GM23248 (cell line): Measurements from ENCODE around the gene SURF4. TPM values are rescaled to one million over a fixed set of nuclear protein-coding genes. Genes with fewer than 3 reads are reported as not detected.

Source experiments
- DNase-seq: peaks from one replicate; pipeline ENCODE4 v3.0.0-alpha.2; 2015
- H2AFZ ChIP-seq: fragments of 200-600 bp; sonication (generic); 2 replicates; pipeline ENCODE4 v1.6.1; 2016; ENCODE audit warnings: antibody characterized with exemption
- H3F3A ChIP-seq: fragments of 200-600 bp; sonication (generic); 2 replicates; pipeline ENCODE4 v1.6.1; 2016; ENCODE audit warnings: mild to moderate bottlenecking, antibody characterized with exemption, mixed run types; ENCODE audit not compliant: insufficient read depth
- H3K27ac ChIP-seq: fragments of 200-600 bp; sonication (generic); 2 replicates; pipeline ENCODE4 v1.5.1; 2016; ENCODE audit warnings: mild to moderate bottlenecking
- H3K27me3 ChIP-seq: fragments of 200-600 bp; sonication (generic); replicated peaks from 2 replicates; pipeline ENCODE4 v1.6.1; 2016; ENCODE audit warnings: mild to moderate bottlenecking; ENCODE audit not compliant: insufficient read depth
- H3K36me3 ChIP-seq: fragments of 200-600 bp; sonication (generic); 2 replicates; pipeline ENCODE4 v1.6.1; 2016; ENCODE audit warnings: low read depth, mild to moderate bottlenecking
- H3K4me1 ChIP-seq: fragments of 200-600 bp; sonication (generic); 2 replicates; pipeline ENCODE4 v1.6.1; 2016; ENCODE audit warnings: mild to moderate bottlenecking; ENCODE audit not compliant: insufficient read depth
- H3K4me2 ChIP-seq: fragments of 200-600 bp; sonication (generic); one replicate; pipeline ENCODE4 v1.6.1; 2016; ENCODE audit warnings: mild to moderate bottlenecking; ENCODE audit not compliant: unreplicated experiment
- H3K4me3 ChIP-seq: fragments of 200-600 bp; sonication (generic); 2 replicates; pipeline ENCODE4 v1.5.1; 2016; ENCODE audit warnings: mild to moderate bottlenecking
- H3K79me2 ChIP-seq: fragments of 200-600 bp; sonication (generic); 2 replicates; pipeline ENCODE4 v1.6.1; 2016; ENCODE audit warnings: mild to moderate bottlenecking; ENCODE audit not compliant: insufficient read depth
- H3K9ac ChIP-seq: fragments of 200-600 bp; sonication (generic); 2 replicates; pipeline ENCODE4 v1.6.1; 2016; ENCODE audit warnings: mild to moderate bottlenecking
- H3K9me2 ChIP-seq: fragments of 200-600 bp; sonication (generic); 2 replicates; pipeline ENCODE4 v1.6.1; 2016; ENCODE audit warnings: mixed run types, mild to moderate bottlenecking, moderate library complexity; ENCODE audit not compliant: insufficient read depth
- H3K9me3 ChIP-seq: fragments of 200-600 bp; sonication (generic); one replicate; pipeline ENCODE4 v1.6.1; 2017; ENCODE audit warnings: low read depth
- H4K20me1 ChIP-seq: fragments of 200-600 bp; sonication (generic); 2 replicates; pipeline ENCODE4 v1.6.0; 2016; ENCODE audit not compliant: insufficient read depth
- EZH2 ChIP-seq: fragments of 200-600 bp; sonication (generic); IDR thresholded peaks from 2 replicates; pipeline ENCODE4 v1.6.1; 2018; ENCODE audit warnings: antibody characterized with exemption, mild to moderate bottlenecking; ENCODE audit not compliant: insufficient read depth, poor library complexity, severe bottlenecking
- EZH2phosphoT487 ChIP-seq: fragments of 200-600 bp; sonication (generic); IDR thresholded peaks from 2 replicates; pipeline ENCODE4 v1.6.1; 2018; ENCODE audit warnings: antibody characterized with exemption, moderate library complexity, mild to moderate bottlenecking, low read depth; ENCODE audit not compliant: insufficient read depth
- WGBS, 2 experiments: methylation state at CpG; one replicate each; pipeline ENCODE4 v1.1.6; 2015 to 2017; ENCODE audit warnings: low lambda C conversion rate in 2 of 2, low coverage in 1 of 2; ENCODE audit errors: missing lambda C conversion rate in 2 of 2; 5-methylcytosine and 5-hydroxymethylcytosine counted together
- in situ Hi-C: fragments of 300-500 bp; cut with MboI; formaldehyde crosslinking; loops from 2 replicates; pipeline ENCODE4 v1.15.0; 2020
- polyA plus RNA-seq: library from polyadenylated mRNA; unstranded; fragments of >200 nt; fragmentation: Nextera tagmentation; extraction: Ambion mirVana; gene quantifications from 2 replicates; pipeline ENCODE4 v1.2.1, GENCODE V29; 2016
- total RNA-seq: library from RNA; depleted of rRNA; stranded (reverse); fragments of >200 nt; shearing (Covaris generic); gene quantifications from 2 replicates; pipeline ENCODE4 v1.2.3, GENCODE V29; 2014

Gene SURF4
- total and polyA plus RNA-seq, 2 experiments from 2014 or later = 406 to 638 TPM

DNA sequence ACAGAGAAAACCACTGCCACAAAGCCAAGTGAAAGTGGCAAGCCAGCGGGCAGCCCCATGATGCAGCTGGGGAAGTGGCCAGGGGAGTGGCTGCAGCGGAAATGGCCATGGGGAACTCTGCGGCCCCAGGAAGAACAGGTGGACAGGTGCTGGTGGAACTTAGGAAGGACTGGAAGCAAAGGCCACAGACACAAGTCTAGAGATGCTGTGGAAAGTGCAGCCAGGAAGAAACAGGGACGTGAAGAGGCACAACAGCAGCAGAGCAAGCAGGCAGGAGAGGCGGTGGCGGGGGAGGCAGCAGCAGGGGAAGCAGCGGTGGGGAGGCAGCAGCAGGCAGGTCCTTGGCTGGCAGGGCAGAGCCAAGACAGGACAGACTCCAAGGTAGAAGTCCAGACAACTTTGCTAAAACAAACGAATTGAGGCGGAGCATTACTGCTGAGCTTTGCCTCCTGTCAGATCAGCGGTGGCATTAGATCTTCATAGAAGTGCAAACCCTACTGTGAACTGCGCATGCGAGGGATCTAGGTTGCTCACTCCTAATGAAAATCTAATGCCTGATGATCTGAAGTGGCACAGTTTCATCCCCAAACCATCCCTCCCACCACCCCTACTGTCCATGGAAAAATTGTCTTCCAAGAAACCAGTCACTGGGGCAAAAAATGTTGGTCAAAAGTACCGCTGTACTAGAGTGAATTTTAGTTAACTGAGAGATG is 51.7 kb downstream of the SURF4 start:
- TF ChIP-seq EZH2 = no peak
- TF ChIP-seq EZH2phosphoT487 = no peak
- H3K4me2 ChIP-seq = no peak overlapping the region
- no peak overlapping the region for H3K27ac ChIP-seq
- H3K36me3 ChIP-seq = no peaks in the 10 kb centered on the region
- H3K79me2 ChIP-seq = no peaks in the 10 kb centered on the region
- no peak overlapping the region for H2AFZ ChIP-seq
- no peaks in the 10 kb centered on the region for H3K9me3 ChIP-seq
- H3K27me3 ChIP-seq = no peaks in the 10 kb centered on the region
- in situ Hi-C loops = no loop called here
- H3F3A ChIP-seq = no peaks in the 10 kb centered on the region
- no peak overlapping the region for H3K9ac ChIP-seq
- H3K4me3 ChIP-seq = no peak overlapping the region
- H3K9me2 ChIP-seq = no peaks in the 10 kb centered on the region
- WGBS, 2 experiments = 82 to 86% methylated on average over 13 of the region's 13 CpGs
- no peak for DNase-seq
- no peaks in the 10 kb centered on the region for H3K4me1 ChIP-seq
- H4K20me1 ChIP-seq = no peaks in the 10 kb centered on the region

DNA sequence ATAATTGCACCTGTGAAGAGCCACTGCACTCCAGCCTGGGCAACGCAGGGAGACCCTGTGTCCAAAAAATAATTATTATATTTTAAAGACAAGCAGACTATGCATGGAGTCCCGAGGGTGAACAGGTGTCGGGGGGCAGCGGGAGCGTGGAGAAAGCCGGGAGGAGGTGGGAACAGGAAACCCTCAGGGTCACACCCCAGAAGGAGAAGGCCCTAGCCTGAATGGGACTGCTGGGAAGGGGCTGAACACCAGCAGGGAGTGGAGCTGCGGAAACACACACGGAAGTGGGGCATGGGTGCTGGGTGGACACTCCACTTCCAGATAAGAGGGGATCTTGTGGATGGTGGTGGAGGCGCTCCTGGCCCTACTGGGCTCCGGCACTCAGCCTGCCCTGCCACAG is 52.6 kb downstream of the SURF4 start:
- in situ Hi-C loops = no loop called here
- TF ChIP-seq EZH2 = no peak
- no peak for TF ChIP-seq EZH2phosphoT487
- H3K9ac ChIP-seq = no peak overlapping the region
- no peak overlapping the region for H3K27ac ChIP-seq
- H3K36me3 ChIP-seq = no peaks in the 10 kb centered on the region
- H3F3A ChIP-seq = no peaks in the 10 kb centered on the region
- H3K9me2 ChIP-seq = no peaks in the 10 kb centered on the region
- H3K27me3 ChIP-seq = no peaks in the 10 kb centered on the region
- no peaks in the 10 kb centered on the region for H3K9me3 ChIP-seq
- no peaks in the 10 kb centered on the region for H3K79me2 ChIP-seq
- H3K4me1 ChIP-seq = no peaks in the 10 kb centered on the region
- WGBS, 2 experiments = 60 to 62% methylated on average over 10 of the region's 10 CpGs
- DNase-seq = no peak
- H4K20me1 ChIP-seq = no peaks in the 10 kb centered on the region
- no peak overlapping the region for H3K4me3 ChIP-seq
- H2AFZ ChIP-seq = no peak overlapping the region
- no peak overlapping the region for H3K4me2 ChIP-seq

- H3K9me2 ChIP-seq = no peaks in the 10 kb centered on the region
- H3K27me3 ChIP-seq = no peaks in the 10 kb centered on the region
- no peak overlapping the region for H3K4me2 ChIP-seq
- H3K79me2 ChIP-seq = no peaks in the 10 kb centered on the region
- no peaks in the 10 kb centered on the region for H3F3A ChIP-seq
- H4K20me1 ChIP-seq = no peaks in the 10 kb centered on the region
- H3K36me3 ChIP-seq = no peaks in the 10 kb centered on the region
- H3K27ac ChIP-seq = no peak overlapping the region
- in situ Hi-C loops = no loop called here
- DNase-seq = no peak
- H2AFZ ChIP-seq = no peak overlapping the region
- no peaks in the 10 kb centered on the region for H3K4me1 ChIP-seq
- H3K9ac ChIP-seq = no peak overlapping the region
- TF ChIP-seq EZH2 = no peak
- TF ChIP-seq EZH2phosphoT487 = no peak
- H3K4me3 ChIP-seq = no peak overlapping the region
- WGBS, 2 experiments = 52 to 59% methylated on average over 11 to 14 of the region's 14 CpGs
- H3K9me3 ChIP-seq = no peaks in the 10 kb centered on the region
Observed at GRCh38 chr9:133322701-133323100, 53.2 kb downstream of the SURF4 start.

DNA sequence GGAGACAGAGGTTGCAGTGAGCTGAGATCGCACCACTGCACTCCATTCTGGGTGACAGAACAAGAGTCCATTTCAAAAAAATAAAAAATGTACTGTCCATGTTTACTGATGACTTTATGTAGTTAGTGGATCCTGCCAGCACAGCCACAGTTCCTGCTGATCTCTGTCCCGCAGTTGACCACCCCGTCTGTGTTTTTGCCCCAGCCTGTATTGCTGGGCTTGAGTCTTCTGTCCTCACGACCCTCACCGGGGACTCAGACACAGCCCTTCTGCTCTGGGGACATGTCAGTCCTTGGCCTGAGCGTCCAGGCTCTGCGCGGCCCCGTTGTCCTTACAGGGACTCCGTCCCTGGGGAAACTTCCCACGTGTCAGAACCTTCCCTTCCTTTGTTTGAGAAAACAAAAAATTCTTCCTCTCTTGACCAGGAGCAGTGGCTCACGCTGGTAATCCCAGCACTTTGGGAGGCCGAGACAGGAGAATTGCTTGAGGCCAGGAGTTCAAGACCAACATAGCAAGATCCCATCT is 54.4 kb downstream of the SURF4 start:
- no peaks in the 10 kb centered on the region for H4K20me1 ChIP-seq
- H3K27ac ChIP-seq = no peak overlapping the region
- WGBS, 2 experiments = 77 to 80% methylated on average over 13 of the region's 13 CpGs

More for the DNA sequence above, 54.4 kb downstream of the SURF4 start:
- no peak overlapping the region for H3K4me2 ChIP-seq
- in situ Hi-C loops = no loop called here
- H3K9me3 ChIP-seq = no peaks in the 10 kb centered on the region
- H3K9ac ChIP-seq = no peak overlapping the region
- H3F3A ChIP-seq = no peaks in the 10 kb centered on the region
- DNase-seq = no peak
- no peak for TF ChIP-seq EZH2
- no peak for TF ChIP-seq EZH2phosphoT487
- H3K27me3 ChIP-seq = no peaks in the 10 kb centered on the region; the same call in 1 of the 2 replicates
- no peaks in the 10 kb centered on the region for H3K4me1 ChIP-seq
- no peaks in the 10 kb centered on the region for H3K9me2 ChIP-seq
- H3K4me3 ChIP-seq = no peak overlapping the region
- H2AFZ ChIP-seq = no peak overlapping the region
- no peaks in the 10 kb centered on the region for H3K79me2 ChIP-seq
- no peaks in the 10 kb centered on the region for H3K36me3 ChIP-seq
